ENCODE data around the gene SUMO3. TPM values are rescaled to one million over a fixed set of nuclear protein-coding genes. Genes with fewer than 3 reads are reported as not detected.

SUMO3 gene
- total and polyA plus RNA-seq, 2 of the 8 experiments (the other 6 are each of a cell fraction or from before 2014, with no cell fraction given): 96.8 to 101 TPM

DNA sequence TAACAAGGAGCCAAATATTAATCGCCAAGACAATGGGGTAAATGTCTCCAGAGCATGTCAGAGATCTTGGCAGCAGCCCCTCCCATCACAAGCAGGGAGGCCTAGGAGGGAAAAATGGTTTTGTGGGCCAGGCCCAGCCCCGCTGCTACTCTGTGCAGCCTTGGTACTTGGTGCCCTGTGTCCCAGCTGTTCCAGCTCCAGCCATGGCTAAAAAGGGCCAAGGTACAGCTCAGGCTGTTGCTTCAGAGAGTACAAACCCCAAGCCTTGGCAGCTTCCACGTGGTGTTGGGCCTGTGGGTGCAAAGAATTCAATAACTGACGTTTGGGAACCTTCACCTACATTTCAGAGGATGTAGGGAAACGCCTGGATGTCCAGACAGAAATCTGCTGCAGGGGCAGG lies 26.6 kb downstream of the SUMO3 start:
- no peak overlapping the region for H2BK15ac ChIP-seq (ENCODE audit: low read length)
- H2AK5ac ChIP-seq (ENCODE audit: low read depth, low read length): no peak overlapping the region
- H3K56ac ChIP-seq (replicated peaks; ENCODE audit: insufficient read length, low read depth, low read length): no peak overlapping the region
- no peak overlapping the region for H2BK120ac ChIP-seq (replicated peaks; ENCODE audit: low read depth, low read length)
- ChIA-PET POLR2A (ENCODE audit: partially characterized antibody) (no interaction called here), CTCF (ENCODE audit: partially characterized antibody) (interaction anchor here (0.8 to 1.5 kb wide), 4 partner anchors 9 to 281 kb away, joined by 3 to 6 read pairs (median 4); no protein-coding TSS in a partner anchor)
- FAIRE-seq (no peak), DNase-seq (ENCODE audit: low read depth in 1 of 2, low spot score in 2 of 2) (no peak)
- H3K36me3 ChIP-seq (ENCODE audit: control insufficient read depth in 2 of 4, insufficient read depth in 4 of 4, low read length in 3 of 4): peaks cover 0 to 6% (median 4%) of the 10 kb centered on the region in 4 experiments; a peak in 3 of 8 replicates
- no peak overlapping the region for H3K4ac ChIP-seq (replicated peaks; ENCODE audit: insufficient read length, low read depth, low read length)
- peaks cover 13 to 93% of the 10 kb centered on the region in 2 experiments; a peak in 3 of 4 replicates for H3K79me2 ChIP-seq (ENCODE audit: control insufficient read depth in 1 of 2, insufficient read depth in 2 of 2, low read length in 2 of 2)
- no peak overlapping the region for H3K9ac ChIP-seq (replicated peaks in 1 of 4; ENCODE audit: extremely low read depth in 1 of 4, low read depth in 3 of 4, low read length in 3 of 4)
- no peak overlapping the region for H3K14ac ChIP-seq (ENCODE audit: insufficient read length)
- H3K79me1 ChIP-seq (ENCODE audit: low read depth, low read length): peaks cover 10% of the 10 kb centered on the region
- H4K91ac ChIP-seq (replicated peaks; ENCODE audit: insufficient read length, low read length): no peak overlapping the region
- 82% methylated on average over 5 of the region's 5 CpGs; no CpG with 5 or more reads in 1 of the 2 experiments for WGBS, 2 experiments (ENCODE audit: extremely low coverage in 1 of 2, insufficient coverage in 1 of 2, insufficient read length in 1 of 2, insufficient replicate concordance in 2 of 2, low coverage in 1 of 2, low lambda C conversion rate in 2 of 2, missing lambda C conversion rate in 1 of 2)
- no peaks in the 10 kb centered on the region for H3K23me2 ChIP-seq (ENCODE audit: low read depth, low read length)
- no peak overlapping the region for H4K5ac ChIP-seq (ENCODE audit: insufficient read length, low read depth, low read length)
- no peaks in the 10 kb centered on the region for H3K9me3 ChIP-seq (ENCODE audit: insufficient read depth in 2 of 2, low read depth in 1 of 2, low read length in 1 of 2)
- H2BK5ac ChIP-seq (ENCODE audit: low read depth, low read length): no peak overlapping the region
- no peak overlapping the region for H2BK12ac ChIP-seq (ENCODE audit: low read depth, low read length)
- no peak overlapping the region for H3K23ac ChIP-seq (ENCODE audit: insufficient read length)
- H3K27ac ChIP-seq (ENCODE audit: low read depth, low read length): no peak overlapping the region
- H3K4me3 ChIP-seq (ENCODE audit: extremely low read depth in 1 of 4, insufficient read depth in 2 of 4, low read depth in 3 of 4, low read length in 4 of 4): no peak overlapping the region
- H2BK20ac ChIP-seq (ENCODE audit: low read length): no peak overlapping the region
- no peak overlapping the region for H2AFZ ChIP-seq (ENCODE audit: low read length)
- peaks cover 0 to 5% (median 4%) of the 10 kb centered on the region in 4 experiments; a peak in 3 of 7 replicates for H3K4me1 ChIP-seq (replicated peaks in 1 of 4; ENCODE audit: control insufficient read depth in 3 of 4, insufficient read depth in 4 of 4, low read length in 3 of 4)
- H3K4me2 ChIP-seq (ENCODE audit: insufficient read depth in 1 of 2, low read depth in 2 of 2, low read length in 2 of 2): no peak overlapping the region
- no peak overlapping the region for H4K8ac ChIP-seq (ENCODE audit: extremely low read depth, insufficient read depth, low read length)
- no peak overlapping the region for H3K18ac ChIP-seq (ENCODE audit: extremely low read depth, low read length)
- H3K27me3 ChIP-seq (replicated peaks in 1 of 4; ENCODE audit: control insufficient read depth in 3 of 4, extremely low read depth in 1 of 4, insufficient read depth in 3 of 4, low read length in 3 of 4): no peaks in the 10 kb centered on the region
- H4K20me1 ChIP-seq (replicated peaks in 1 of 2; ENCODE audit: control insufficient read depth in 1 of 2, insufficient read depth in 2 of 2, low read length in 2 of 2): peaks cover 5 to 9% of the 10 kb centered on the region in 2 experiments
- no peak for TF ChIP-seq SUZ12 (IDR thresholded peaks at IDR 0.05; ENCODE audit: low read length)
- TF ChIP-seq YY1 (IDR thresholded peaks at IDR 0.05; ENCODE audit: low read depth, low read length): no peak
